ENCODE measurements around the gene INPP5F. TPM values are rescaled to one million over a fixed set of nuclear protein-coding genes. Genes with fewer than 3 reads are reported as not detected.

INPP5F gene
- total and polyA plus RNA-seq, 2 of the 13 experiments (the other 11 are each of a cell fraction or from before 2014, with no cell fraction given) = 12.5 to 15.7 TPM

DNA sequence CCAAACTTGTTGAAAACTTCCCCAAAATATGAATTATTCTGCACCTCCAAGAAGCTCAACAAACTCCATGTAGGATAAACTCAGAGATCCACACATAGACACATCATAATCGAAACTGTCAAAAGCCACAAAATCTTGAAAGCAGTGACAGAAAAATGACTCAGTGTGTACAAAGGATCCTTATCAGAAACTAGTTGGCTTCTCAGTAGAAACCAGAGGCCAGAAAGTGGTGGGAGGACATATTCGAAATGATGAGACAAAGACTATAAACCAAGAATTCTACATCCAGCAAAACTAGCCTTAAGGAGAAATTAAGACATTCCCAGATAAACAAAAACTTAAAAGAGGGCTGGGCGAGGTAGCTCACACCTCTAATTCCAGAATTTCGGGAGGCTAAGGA is 108.3 kb downstream of the INPP5F start (continued):
- TF ChIP-seq, protein P1, sequence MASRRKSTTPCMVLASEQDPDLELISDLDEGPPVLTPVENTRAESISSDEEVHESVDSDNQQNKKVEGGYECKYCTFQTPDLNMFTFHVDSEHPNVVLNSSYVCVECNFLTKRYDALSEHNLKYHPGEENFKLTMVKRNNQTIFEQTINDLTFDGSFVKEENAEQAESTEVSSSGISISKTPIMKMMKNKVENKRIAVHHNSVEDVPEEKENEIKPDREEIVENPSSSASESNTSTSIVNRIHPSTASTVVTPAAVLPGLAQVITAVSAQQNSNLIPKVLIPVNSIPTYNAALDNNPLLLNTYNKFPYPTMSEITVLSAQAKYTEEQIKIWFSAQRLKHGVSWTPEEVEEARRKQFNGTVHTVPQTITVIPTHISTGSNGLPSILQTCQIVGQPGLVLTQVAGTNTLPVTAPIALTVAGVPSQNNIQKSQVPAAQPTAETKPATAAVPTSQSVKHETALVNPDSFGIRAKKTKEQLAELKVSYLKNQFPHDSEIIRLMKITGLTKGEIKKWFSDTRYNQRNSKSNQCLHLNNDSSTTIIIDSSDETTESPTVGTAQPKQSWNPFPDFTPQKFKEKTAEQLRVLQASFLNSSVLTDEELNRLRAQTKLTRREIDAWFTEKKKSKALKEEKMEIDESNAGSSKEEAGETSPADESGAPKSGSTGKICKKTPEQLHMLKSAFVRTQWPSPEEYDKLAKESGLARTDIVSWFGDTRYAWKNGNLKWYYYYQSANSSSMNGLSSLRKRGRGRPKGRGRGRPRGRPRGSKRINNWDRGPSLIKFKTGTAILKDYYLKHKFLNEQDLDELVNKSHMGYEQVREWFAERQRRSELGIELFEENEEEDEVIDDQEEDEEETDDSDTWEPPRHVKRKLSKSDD (CRISPR knock-in tag; IDR thresholded peaks at IDR 0.05; ENCODE audit: low read depth) = no peak
- TF ChIP-seq, protein P2, sequence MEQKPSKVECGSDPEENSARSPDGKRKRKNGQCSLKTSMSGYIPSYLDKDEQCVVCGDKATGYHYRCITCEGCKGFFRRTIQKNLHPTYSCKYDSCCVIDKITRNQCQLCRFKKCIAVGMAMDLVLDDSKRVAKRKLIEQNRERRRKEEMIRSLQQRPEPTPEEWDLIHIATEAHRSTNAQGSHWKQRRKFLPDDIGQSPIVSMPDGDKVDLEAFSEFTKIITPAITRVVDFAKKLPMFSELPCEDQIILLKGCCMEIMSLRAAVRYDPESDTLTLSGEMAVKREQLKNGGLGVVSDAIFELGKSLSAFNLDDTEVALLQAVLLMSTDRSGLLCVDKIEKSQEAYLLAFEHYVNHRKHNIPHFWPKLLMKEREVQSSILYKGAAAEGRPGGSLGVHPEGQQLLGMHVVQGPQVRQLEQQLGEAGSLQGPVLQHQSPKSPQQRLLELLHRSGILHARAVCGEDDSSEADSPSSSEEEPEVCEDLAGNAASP (CRISPR knock-in tag; IDR thresholded peaks at IDR 0.05; ENCODE audit: borderline replicate concordance) = no peak
- TF ChIP-seq, protein P3, sequence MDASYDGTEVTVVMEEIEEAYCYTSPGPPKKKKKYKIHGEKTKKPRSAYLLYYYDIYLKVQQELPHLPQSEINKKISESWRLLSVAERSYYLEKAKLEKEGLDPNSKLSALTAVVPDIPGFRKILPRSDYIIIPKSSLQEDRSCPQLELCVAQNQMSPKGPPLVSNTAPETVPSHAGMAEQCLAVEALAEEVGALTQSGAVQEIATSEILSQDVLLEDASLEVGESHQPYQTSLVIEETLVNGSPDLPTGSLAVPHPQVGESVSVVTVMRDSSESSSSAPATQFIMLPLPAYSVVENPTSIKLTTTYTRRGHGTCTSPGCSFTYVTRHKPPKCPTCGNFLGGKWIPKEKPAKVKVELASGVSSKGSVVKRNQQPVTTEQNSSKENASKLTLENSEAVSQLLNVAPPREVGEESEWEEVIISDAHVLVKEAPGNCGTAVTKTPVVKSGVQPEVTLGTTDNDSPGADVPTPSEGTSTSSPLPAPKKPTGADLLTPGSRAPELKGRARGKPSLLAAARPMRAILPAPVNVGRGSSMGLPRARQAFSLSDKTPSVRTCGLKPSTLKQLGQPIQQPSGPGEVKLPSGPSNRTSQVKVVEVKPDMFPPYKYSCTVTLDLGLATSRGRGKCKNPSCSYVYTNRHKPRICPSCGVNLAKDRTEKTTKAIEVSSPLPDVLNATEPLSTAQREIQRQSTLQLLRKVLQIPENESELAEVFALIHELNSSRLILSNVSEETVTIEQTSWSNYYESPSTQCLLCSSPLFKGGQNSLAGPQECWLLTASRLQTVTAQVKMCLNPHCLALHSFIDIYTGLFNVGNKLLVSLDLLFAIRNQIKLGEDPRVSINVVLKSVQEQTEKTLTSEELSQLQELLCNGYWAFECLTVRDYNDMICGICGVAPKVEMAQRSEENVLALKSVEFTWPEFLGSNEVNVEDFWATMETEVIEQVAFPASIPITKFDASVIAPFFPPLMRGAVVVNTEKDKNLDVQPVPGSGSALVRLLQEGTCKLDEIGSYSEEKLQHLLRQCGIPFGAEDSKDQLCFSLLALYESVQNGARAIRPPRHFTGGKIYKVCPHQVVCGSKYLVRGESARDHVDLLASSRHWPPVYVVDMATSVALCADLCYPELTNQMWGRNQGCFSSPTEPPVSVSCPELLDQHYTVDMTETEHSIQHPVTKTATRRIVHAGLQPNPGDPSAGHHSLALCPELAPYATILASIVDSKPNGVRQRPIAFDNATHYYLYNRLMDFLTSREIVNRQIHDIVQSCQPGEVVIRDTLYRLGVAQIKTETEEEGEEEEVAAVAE (CRISPR knock-in tag; IDR thresholded peaks at IDR 0.05; ENCODE audit: borderline replicate concordance) = no peak
- no peak for TF ChIP-seq ONECUT2 (CRISPR knock-in tag; IDR thresholded peaks at IDR 0.05)
- TF ChIP-seq, protein P4, sequence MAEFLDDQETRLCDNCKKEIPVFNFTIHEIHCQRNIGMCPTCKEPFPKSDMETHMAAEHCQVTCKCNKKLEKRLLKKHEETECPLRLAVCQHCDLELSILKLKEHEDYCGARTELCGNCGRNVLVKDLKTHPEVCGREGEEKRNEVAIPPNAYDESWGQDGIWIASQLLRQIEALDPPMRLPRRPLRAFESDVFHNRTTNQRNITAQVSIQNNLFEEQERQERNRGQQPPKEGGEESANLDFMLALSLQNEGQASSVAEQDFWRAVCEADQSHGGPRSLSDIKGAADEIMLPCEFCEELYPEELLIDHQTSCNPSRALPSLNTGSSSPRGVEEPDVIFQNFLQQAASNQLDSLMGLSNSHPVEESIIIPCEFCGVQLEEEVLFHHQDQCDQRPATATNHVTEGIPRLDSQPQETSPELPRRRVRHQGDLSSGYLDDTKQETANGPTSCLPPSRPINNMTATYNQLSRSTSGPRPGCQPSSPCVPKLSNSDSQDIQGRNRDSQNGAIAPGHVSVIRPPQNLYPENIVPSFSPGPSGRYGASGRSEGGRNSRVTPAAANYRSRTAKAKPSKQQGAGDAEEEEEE (CRISPR knock-in tag; IDR thresholded peaks at IDR 0.05; ENCODE audit: borderline replicate concordance) = no peak
- TF ChIP-seq, protein P5, sequence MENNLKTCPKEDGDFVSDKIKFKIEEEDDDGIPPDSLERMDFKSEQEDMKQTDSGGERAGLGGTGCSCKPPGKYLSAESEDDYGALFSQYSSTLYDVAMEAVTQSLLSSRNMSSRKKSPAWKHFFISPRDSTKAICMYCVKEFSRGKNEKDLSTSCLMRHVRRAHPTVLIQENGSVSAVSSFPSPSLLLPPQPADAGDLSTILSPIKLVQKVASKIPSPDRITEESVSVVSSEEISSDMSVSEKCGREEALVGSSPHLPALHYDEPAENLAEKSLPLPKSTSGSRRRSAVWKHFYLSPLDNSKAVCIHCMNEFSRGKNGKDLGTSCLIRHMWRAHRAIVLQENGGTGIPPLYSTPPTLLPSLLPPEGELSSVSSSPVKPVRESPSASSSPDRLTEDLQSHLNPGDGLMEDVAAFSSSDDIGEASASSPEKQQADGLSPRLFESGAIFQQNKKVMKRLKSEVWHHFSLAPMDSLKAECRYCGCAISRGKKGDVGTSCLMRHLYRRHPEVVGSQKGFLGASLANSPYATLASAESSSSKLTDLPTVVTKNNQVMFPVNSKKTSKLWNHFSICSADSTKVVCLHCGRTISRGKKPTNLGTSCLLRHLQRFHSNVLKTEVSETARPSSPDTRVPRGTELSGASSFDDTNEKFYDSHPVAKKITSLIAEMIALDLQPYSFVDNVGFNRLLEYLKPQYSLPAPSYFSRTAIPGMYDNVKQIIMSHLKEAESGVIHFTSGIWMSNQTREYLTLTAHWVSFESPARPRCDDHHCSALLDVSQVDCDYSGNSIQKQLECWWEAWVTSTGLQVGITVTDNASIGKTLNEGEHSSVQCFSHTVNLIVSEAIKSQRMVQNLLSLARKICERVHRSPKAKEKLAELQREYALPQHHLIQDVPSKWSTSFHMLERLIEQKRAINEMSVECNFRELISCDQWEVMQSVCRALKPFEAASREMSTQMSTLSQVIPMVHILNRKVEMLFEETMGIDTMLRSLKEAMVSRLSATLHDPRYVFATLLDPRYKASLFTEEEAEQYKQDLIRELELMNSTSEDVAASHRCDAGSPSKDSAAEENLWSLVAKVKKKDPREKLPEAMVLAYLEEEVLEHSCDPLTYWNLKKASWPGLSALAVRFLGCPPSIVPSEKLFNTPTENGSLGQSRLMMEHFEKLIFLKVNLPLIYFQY (CRISPR knock-in tag; IDR thresholded peaks at IDR 0.05; ENCODE audit: borderline replicate concordance) = no peak
- TF ChIP-seq KDM3A (CRISPR knock-in tag; IDR thresholded peaks at IDR 0.05; ENCODE audit: low read depth) = no peak
- TF ChIP-seq HNRNPLL (IDR thresholded peaks at IDR 0.05; ENCODE audit: low read depth, low read length, poor library complexity, severe bottlenecking) = no peak
- TF ChIP-seq, protein P6, sequence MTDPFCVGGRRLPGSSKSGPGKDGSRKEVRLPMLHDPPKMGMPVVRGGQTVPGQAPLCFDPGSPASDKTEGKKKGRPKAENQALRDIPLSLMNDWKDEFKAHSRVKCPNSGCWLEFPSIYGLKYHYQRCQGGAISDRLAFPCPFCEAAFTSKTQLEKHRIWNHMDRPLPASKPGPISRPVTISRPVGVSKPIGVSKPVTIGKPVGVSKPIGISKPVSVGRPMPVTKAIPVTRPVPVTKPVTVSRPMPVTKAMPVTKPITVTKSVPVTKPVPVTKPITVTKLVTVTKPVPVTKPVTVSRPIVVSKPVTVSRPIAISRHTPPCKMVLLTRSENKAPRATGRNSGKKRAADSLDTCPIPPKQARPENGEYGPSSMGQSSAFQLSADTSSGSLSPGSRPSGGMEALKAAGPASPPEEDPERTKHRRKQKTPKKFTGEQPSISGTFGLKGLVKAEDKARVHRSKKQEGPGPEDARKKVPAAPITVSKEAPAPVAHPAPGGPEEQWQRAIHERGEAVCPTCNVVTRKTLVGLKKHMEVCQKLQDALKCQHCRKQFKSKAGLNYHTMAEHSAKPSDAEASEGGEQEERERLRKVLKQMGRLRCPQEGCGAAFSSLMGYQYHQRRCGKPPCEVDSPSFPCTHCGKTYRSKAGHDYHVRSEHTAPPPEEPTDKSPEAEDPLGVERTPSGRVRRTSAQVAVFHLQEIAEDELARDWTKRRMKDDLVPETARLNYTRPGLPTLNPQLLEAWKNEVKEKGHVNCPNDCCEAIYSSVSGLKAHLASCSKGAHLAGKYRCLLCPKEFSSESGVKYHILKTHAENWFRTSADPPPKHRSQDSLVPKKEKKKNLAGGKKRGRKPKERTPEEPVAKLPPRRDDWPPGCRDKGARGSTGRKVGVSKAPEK (CRISPR knock-in tag; IDR thresholded peaks at IDR 0.05; ENCODE audit: borderline replicate concordance) = no peak
- no peak for TF ChIP-seq ZNF317 (CRISPR knock-in tag; IDR thresholded peaks at IDR 0.05)
